GM19397 (cell line): ENCODE data around the gene CEACAM4.
"Not testable (repeated sequence)": the region's sequence is repeated elsewhere in the genome, so short reads cannot be mapped to it uniquely, and the experiment has no call there.

Experiments used
- ATAC-seq: cut with Tn5 transposase; IDR thresholded peaks from one replicate; pipeline ENCODE4 v1.9.1; 2021; ENCODE audit warnings: mild to moderate bottlenecking, moderate library complexity; ENCODE audit not compliant: unreplicated experiment

CEACAM4 gene

DNA sequence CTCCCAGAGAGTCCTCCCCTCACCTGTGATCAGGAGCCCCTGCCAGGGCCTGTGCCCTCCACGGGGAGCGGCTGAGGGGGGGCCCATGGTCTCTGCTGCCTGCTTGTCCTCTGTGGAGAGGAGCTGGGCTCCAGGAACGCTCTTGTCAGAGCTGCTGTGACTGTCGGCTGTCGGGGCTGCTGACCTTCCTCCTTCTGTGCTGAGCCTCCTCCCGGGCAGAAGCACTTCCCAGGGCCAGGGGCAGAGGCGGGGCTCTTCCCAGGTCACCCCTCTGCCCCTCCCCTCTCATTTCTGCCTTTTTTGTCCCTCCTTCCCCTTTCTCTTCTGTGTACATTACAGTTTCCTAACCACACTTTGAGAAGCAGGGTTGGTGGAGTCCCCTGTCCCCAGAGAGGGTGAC is at the start of gene CEACAM4:
TSS of gene CEACAM4 (minus strand) at position 198 of the 400 bp plus-strand sequence. CDS start at position 87, 111 bp downstream.
- ATAC-seq: no peak

DNA sequence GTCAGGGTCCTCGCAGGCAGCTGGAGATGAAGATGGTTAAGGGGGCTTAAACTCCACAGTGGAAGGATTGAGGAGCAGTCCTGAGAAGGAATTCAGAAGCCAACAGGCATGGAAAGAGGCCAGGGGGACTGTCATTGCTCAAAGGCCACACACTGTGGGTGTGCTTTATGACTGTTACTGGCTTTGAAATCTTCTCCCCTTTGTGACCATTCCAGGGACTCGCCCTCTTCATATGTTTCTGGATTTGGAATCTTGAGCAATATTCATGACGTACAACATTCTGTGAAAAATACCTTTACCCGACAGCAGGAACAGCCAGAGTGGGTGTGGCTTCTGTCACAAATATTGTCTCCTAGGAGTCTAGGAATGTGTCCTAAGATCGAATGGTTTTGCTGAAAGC is 44.6 kb upstream of the CEACAM4 start:
- no peak for ATAC-seq

DNA sequence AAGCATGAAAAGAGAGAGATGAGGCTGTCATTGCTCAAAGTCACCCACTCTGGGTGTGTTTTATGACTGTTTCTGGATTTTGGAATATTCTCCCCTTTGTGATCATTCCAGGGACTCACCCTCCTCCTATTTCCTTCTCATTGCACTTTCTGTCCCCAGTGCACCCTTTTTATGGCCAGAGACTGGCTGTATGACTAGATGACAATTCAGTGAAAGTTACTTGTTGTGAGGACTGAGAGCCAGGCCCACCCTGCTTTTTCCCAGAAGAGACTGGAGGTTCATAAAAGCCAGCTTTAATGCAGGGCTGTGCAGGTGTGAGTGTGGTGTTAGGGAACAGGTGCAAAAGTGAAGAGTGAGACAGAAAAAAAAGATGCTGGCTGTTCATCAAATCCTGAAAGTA is 43.9 kb upstream of the CEACAM4 start:
- no peak for ATAC-seq

DNA sequence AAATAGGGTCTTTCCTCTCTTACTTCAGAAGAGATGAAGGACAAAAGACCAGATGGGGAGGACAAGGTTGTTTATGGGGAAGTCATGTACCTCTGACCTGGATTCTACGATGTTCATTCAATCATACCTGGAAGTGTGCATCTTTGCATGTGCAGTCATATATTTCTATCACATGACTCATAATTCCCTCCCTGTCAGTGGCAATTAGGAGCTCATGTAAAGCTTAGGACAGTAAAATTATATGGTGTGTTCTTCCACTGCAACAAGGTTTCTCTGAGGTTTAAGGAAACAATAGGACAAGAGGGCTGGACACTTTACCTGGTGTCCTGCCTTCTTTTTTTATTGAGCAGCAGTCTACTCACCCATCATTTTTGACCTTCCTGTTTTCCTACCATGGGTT is 41.4 kb upstream of the CEACAM4 start:
- ATAC-seq: no peak

DNA sequence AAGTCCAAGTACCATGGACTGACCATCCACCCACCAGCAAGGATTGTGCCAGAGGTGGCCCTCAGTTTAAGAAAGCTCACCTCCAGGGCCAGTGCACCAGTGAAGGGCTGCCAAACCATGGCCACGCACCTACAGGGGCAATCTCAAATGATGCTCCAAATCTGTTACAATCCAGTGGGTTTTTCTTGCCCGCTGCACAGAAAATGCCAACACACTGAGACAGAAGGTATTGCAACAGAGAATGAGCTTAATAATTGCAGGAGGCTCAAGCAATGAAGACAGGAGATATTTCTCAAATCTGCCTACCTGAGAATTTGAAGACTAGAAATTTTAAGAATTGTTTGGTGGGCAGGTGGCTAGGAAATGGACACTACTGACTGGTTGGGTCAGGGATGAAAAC is 39.2 kb upstream of the CEACAM4 start:
- ATAC-seq: no peak

DNA sequence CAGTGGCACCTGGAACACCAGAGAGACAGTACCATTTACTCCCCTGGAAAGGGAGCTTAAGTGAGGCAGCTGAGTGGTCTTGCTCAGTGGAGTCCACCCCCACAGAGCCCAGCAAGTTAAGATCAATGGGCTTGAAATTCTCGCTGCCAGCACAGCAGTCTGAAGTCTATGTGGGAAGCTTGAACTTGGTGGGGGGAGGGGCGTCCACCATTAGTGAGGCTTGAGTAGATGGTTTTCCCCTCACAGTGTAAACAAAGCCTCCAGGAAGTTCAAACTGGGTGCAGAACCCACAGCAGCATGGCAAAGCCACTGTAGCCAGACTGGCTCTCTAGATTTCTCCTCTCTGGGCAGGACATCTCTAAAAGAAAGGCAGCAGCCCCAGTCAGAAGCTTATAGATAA is 30.3 kb upstream of the CEACAM4 start:
- ATAC-seq: no peak

DNA sequence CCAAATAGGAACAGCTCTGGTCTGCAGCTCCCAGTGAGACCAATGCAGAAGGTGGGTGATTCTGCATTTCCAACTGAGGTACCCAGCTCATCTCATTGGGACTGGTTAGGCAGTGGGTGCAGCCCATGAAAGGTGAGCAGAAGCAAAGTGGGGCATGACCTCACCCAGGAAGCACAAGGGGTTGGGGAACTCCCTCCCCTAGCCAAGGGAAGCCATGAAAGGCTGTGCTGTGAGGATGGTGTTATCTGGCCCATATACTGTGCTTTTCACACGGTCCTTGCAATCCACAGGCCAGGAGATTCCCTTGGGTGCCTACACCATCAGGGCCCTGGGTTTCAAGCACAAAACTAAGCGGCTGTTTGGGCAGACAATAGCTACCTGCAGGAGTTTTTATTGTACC is 29.9 kb upstream of the CEACAM4 start:
- ATAC-seq: not testable (repeated sequence)

DNA sequence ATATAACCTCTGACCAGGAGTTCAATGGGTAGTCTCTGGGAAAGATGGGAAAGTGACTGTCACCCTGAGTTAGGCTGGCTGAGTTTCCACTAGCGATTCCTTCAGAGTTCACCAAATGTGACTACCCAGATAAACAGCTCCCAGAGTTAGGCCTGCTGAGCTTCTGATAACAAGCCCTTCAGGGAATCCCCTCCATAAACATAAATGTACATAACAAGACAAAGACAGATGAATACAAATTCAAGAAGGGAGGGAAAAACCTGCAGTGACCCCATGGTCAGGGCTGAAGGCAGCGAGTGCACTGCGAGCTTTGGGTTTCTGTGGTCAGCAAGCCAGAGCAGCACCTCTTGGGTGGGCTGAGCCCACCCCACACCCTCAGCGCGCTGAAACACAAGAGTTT is 25.4 kb upstream of the CEACAM4 start:
- no peak for ATAC-seq

DNA sequence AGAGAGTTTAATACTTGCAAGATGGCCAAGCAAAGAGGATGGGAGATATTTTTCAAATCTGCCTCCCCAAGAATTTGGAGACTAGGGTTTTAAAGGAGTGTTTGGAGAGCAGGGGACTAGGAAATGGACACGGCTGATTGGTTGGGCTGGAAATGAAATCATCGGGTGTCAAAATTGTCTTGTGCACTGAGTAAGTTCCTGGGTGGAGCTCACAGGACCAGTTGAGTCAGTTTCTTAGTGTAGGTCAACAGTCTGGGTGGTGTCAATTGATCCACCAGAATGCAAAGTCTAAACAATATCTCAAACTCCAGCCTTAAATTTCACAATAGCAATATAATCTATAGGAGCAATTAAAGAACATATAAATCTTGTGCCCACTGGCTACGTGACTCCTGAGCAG is 23.0 kb upstream of the CEACAM4 start:
- ATAC-seq: no peak

DNA sequence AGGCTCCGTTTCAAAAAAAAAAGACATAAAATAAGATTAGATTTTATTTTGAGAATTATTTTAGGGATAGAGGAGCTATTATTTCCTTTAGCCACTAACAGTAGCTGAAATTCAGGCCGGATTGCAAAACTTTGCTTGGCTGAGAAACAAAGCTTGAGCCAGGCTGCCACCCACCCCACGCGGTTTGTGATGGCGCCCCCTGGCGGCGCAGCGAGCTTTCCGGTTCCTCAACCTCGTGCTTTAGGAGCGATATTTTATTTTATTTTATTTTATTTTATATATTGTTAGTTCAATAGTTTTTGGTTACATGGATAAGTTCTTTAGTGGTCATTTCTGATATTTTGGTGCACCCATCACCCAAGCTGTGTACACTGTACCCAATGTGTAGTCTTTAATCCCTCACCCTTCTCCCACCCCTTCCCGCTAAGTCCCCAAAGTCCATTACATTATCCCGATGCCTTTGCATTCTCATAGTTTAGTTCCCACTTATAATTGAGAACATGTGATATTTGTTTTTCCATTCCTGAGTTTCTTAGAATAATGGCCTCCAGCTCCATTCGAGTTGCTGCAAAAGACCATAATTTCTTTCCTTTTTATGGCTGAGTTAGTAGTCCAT is 19.8 kb upstream of the CEACAM4 start:
- ATAC-seq: no peak

DNA sequence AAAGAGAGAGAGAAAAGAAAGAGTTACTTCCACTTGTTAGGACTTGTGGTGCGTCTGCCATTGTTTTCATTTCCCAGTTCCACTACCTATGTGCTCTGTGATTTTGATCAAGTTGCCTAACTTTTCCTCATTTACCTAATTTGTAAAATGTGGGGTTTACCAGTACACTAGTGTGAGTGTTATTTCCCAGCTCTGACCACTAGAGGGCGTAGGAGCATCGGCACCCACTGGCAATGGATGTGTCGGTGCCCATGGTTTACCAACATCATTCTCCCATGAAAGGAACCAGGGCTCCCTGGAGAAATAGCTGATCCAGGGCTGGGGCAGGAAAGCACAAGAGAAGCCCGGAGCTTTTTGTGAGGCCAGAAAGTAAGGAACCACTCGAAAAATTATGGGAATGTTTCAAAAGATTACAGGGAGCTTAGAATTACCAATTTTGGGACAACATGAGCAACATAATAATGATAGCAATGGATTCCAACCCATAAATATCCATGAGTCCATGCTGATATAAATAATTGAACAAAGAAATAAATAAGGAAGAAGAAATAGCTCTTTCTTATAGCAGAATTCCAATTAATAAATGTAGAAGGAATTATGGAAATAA is 15.1 kb upstream of the CEACAM4 start:
- ATAC-seq: no peak

DNA sequence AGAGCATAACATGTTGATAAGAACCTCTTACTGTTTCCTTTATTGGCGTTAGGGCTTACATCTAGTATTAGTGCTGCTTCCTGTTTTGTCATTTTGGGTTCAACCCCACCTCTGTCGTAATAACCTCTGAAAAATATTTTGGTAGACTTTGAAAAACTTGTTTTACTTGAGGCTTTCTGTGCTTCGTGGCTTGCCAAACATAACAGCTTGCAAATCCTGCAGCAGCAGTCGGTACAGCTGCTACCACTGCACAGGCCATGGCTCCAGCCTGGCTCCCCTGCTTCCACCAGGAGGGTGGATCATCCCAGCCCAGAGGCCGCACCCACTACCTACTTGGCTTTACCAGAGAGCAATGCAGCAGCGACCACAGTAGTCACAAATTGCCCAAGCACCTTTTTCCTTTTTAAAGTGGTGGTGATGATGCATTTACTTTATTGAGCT is 11.8 kb upstream of the CEACAM4 start:
- ATAC-seq: no peak

DNA sequence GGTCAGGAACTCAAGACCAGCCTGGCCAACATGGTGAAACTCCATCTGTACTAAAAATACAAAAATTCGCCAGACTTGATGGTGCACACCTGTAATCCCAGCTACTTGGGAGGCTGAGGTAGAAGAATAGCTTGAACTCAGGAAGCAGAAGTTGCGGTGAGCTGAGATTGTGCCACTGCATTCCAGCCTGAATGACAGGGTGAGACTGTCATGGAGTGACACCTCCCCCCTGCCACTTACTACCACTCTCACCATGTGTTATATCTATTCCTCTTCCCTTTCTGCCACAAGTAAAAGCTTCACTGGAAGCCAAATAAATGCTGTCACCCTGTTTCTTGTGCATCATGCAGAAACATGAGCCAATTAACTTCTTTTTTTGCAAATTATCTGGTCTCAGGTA is 10.6 kb upstream of the CEACAM4 start:
- ATAC-seq: no peak

DNA sequence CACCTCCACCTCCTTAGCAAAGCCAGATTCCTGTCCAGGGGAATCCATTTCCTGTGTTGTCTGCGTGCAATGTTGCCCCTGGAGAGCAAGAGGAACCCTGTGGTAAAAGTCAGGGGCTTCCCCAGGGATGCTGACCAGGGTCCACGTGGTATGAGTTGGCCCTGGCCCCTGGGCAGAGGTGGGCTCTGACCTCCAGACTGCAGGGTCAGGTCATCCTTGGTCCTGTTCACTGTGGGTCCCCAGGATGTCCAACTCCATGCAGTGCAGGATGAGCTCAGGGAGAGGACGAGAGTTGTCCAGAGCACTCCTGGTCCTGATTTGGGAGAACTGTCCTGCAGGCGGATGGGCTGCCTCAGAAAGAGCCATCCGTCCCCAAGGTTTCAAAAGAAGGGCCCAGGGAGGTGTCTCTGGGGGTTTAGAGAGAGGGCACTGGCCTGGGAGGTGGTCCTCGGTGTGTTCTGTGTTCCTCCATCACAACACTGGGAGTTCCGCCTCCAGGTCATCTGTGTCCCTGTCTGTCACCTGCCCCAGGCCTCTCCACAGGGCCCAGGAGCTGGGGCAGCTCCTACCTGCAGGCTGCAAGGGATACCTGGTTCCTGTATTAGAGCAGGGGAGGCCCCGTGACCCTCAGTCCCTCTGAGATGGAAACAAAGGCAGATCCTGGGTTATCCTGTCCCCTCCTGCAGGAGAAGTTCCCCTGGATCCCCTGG is 1.2 kb upstream of the CEACAM4 start:
- ATAC-seq: no peak

DNA sequence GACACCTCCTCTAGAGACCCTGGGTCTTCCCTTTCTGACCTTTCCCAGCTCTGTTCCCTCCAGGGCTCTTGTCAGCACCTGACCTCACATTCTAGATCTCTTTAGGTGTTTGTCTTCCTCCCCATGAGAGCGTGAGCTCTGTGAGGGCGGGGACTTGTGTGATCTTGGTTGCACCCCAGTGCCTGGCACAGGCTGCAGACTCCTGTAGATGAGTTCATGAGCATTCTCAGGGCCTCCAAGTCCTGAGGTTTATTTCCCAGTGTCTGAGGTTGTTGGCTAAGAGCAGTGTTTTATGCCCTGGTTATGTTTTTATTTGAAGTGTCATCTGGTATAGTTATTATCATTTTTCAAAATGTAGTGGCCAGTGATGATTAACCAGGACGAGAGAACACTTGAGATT is 596 bp downstream of the CEACAM4 start:
- no peak for ATAC-seq

DNA sequence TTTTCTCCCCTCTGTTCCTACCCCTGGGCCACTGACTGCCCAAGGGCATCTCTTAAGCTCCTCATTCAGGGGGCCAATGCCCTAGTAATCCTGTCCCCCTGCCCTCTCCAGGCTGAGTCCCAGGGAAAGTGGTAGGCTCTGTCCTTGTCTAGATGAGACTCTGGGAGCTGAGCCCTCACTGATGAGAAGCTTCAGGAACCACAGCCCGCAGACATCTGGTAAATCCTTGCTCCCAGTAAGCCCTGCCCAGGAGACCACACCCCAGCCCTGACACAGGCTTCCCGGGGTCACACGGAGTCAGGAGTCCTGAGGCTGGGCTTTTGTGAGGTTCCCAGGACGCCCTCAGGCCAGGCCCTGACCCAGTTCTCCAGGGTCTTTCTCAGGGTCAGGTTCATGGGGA is 1.9 kb downstream of the CEACAM4 start:
- ATAC-seq: no peak

DNA sequence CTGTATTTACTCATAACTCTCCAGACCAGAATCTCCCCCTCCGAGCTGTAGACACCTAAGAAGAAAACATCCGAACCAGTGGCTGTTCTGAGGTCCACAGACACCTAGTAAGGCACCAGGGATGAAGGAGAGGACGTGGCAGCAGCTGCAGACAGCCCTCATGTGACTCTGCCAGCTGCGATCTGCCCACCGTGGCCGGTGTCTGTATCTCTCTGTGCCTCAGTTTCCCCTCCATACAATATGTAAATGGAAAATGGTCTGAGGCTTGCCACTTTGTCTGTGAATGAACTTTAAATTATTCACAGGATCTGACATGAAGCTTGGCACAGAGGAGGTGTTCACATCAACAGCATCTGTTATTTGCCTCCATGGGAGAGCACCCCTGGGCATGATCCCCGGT is 2.4 kb downstream of the CEACAM4 start:
- ATAC-seq: no peak

DNA sequence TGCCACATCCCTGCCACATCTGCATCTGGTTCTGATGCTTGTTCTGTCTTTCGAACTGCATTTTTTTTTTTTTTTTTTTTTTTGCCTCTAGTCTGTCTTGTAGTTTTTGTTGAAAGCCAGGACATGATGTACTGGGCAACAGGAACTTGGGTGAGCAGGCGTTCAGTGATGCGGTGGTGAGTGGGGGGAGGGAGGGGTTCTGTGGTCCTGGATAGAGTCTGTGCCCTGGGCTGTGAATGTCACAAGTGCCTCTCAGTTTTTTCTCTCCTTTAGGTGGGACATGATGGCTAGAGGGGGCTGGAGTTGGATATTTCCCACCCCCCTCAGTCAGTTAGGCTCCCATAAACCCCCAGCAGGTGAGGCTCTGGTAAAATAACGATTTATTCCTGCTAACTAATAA is 3.5 kb downstream of the CEACAM4 start:
- ATAC-seq: no peak

DNA sequence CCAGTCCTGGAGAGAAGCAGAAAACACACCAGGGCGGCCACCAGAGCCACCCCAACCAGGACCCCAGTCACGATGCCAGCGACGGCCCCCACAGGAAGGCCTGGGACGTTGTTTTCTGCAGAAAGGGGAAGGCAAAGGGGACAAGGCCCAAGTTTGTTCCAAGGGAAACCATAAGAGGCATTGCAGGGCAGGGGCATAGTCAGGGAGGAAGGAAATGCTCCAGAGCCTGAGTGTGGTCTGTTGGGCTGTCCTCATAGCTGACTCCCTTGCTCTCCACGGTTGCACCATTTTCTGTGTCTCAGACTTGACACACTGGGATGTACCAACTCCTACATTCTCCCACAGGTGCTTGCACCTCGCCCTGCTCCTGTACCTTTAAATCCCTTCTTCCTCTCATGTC is 5.2 kb downstream of the CEACAM4 start:
- ATAC-seq: no peak

DNA sequence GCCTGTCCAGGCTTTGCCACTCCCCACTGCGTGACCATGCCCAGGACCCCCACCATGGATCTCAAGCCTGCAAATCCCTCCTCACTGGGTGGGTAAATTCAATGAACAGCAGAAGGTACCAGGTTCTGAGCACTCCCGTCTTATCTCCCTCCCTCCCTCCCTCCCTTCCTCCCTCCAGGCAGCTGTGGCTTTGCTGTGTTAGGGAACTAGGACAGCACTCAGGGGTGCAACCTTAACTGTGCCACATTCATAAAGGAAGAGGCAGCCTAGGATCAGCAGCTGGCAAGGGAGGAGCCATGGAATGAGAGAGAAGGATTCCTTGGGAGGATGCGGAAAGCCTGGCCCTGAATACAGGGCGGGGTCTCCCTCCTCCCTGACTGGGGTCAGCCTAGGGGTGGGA is 5.6 kb downstream of the CEACAM4 start:
- no peak for ATAC-seq

DNA sequence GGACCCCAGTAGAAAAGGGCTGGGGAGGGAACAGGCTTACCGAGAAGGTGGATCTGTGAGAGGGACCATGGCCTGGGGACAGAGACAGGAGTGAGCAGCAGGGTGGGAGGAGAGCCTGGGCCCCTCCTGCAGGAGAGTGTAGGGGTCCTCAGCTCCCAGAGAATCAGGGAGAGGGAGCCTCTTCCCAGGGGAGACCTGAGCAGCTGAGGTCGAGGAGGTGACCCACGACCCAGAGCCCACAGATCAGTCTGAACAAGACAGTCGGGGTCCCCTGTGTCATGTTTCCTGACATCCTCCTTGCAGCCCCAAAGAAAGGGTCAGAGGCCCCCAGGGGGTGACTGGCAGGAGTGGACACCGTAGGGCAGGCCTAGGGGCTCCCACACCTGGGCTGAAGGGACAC is 6.7 kb downstream of the CEACAM4 start:
- no peak for ATAC-seq

DNA sequence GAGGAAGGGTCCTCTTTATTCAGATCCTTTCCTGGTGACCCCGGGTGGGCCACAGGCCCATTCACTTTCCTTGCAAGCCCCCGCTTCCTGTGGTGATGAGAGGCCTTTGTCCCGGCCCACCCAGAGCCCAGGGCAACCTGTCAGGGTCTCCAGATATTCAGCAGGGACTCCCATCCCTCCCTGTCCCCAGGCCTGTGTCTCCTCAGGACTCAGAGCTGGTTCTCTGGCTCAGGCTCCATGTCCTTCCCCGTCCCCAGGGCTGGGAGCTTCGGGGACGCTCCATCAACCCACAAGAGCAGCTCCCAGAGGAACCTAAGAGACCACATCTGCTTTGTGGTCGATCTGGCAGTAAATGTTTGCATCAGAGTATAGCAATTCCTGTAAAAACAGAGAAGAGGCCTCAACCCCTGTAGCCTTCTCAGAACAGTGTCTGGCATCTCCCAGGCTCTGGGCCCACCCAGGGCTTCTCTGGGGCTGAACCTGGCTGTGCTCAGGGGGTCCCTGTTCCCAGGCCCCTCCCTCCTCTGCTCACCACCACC is 7.8 kb downstream of the CEACAM4 start:
- ATAC-seq: no peak
